LNCAP (cell line): ENCODE results near the gene KCND3.

ENCODE experiments used
- TF ChIP-seq, protein P1 (sequence below): fragments of 450-650 bp; IDR thresholded peaks from 2 replicates; pipeline ENCODE4 v1.5.1; 2017; ENCODE audit warnings: mild to moderate bottlenecking

Gene KCND3

DNA sequence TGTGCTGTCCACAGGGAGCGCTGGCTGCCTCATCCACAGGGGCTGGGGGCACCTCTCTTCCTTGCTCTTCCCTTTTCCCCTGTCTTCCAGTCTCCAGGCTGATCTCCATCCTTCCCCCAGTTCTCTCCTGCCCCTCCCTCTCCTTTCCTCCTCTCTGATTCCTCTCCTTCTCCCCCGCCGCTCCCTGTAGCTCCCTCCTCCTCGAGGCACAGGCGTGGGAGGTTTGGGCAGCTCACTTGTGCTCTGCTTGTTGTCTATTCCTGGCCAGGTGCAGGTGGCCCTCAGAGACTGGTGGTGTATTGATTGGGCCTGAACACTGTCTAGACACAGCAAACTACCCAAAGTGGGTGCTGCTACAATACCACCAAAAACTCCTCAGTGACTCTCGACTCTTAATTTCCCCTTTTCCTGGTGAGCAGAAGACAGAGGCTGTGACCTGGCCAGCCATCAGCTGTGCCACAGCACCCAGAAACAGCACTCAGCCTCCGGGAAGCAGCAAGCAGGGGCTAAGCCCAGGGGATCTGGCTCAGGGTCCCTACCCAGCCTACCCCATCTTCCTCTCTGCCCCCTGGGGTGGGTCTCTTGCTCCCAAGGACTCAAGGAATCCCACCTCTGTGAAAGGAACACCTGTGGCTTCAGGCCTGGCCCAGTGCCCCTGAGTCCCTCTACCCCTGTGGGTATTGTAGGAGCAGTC lies 140.5 kb downstream of the KCND3 start:
- TF ChIP-seq, protein P1, sequence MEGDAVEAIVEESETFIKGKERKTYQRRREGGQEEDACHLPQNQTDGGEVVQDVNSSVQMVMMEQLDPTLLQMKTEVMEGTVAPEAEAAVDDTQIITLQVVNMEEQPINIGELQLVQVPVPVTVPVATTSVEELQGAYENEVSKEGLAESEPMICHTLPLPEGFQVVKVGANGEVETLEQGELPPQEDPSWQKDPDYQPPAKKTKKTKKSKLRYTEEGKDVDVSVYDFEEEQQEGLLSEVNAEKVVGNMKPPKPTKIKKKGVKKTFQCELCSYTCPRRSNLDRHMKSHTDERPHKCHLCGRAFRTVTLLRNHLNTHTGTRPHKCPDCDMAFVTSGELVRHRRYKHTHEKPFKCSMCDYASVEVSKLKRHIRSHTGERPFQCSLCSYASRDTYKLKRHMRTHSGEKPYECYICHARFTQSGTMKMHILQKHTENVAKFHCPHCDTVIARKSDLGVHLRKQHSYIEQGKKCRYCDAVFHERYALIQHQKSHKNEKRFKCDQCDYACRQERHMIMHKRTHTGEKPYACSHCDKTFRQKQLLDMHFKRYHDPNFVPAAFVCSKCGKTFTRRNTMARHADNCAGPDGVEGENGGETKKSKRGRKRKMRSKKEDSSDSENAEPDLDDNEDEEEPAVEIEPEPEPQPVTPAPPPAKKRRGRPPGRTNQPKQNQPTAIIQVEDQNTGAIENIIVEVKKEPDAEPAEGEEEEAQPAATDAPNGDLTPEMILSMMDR: no peak

DNA sequence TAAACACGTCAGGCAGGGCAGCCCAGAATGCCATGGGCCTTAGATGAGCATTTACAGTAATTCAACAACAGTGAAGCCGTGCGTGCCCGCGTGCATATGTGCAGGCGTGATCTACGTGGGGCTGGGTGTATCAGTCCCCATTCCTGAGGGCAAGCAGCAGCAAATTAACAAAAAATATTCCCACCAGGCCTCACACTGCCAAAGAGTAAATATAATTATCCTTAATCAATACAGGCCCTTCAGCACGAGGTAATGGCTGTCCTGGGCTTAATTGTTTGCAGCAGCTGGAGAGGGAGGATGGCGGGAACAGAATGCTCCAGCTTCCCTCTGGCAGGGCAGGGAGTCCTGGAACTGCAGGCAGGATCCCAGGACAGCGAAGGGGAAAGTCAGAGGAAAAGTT lies 142.0 kb downstream of the KCND3 start:
- TF ChIP-seq, protein P1: no peak

DNA sequence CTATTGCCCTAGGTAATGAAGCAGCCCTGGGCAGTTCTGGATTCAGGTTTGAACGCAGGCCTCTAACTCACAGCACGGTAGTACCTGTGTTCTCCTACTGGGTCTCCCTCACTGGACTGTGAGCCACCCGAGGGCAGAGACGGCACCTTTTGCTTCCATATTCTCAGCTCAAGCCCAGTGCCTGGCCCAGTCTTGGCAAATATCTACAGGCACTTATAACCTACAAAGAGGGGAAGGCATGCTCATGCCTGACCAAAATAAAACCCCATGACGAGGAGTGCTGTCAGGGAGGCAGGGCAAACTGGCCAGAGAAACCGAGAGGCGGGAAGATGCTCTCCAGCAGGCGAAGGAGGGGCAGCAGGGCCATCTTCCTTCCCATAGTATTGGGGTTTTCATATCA lies 142.6 kb downstream of the KCND3 start:
- TF ChIP-seq, protein P1: no peak

DNA sequence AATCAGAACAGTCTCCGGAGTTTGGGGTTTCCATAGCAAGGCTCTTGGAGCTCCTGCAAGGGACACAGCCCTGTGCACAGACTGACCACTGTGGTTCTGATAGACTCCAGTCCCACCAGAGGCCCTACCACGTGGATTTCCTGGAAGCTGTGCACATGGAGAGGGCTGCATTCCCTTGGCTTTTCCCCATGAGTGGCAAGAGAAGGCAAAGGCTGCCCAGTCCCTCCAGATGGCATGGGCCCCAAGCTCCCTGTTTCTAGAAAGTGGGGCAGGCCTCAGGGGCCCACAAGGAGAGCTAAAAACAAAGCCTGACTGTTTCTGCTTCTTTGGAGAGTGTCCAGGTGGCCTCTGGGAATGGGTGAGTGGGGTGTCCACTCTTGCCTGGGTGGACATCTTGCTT lies 146.3 kb downstream of the KCND3 start:
- TF ChIP-seq, protein P1: no peak

DNA sequence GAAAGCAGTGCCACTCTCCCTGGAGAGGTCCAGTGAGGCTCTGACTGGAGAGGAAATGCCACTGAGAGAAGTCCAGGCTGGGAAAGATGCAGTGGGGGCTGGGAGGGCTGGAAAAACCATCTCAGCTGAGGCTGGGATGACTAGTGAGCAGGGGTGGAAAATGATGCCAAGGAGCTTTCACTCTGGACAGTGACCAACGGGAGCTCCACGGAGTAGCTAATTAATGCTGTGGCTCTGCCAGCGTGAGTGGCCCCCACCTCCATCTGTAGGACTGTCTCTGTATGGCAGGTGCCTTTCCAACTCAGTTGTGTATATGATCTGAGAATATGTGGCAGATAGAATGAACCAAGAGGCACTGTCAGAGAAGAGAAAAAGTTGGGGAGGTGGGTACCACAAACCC lies 147.1 kb downstream of the KCND3 start:
- TF ChIP-seq, protein P1: no peak

DNA sequence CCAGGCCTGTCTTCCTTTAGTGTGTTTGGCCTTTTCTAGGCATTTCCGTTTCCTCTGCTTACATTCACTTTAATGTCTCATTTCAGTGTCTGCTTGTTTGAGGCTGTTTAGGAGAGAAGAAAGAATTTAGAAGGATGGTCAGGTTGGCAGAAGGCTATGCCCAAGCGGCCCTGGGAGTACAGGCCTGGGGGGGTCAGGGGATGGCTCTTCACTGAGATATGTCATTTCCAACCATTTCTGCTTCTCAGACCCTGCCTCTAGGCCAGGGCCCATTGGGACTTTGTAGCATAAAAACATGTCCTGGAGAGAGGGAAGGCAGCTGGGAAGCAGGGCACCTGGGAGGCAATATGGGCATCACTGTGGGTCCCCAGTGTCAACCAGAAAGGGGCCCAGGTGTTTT lies 147.7 kb downstream of the KCND3 start:
- TF ChIP-seq, protein P1: no peak

DNA sequence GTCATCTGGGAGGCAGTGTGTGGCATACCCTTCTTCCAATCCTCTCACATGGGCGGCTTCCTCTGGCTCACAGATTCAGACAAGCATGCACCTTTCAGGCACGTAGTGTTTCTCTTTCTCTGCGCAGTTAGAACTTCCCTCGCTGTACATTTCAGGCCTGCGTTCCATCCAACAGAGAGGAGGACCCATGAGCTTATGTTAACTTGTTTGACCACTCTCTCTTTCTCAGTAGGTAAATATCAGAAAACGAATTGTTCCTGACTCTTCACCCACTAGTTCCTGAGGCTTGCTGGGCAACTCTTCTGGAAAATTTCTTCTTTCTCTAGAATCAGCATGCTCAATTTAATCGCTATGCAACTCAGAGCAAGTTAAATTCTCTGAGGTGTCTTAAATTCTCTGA lies 148.3 kb downstream of the KCND3 start:
- TF ChIP-seq, protein P1: no peak

DNA sequence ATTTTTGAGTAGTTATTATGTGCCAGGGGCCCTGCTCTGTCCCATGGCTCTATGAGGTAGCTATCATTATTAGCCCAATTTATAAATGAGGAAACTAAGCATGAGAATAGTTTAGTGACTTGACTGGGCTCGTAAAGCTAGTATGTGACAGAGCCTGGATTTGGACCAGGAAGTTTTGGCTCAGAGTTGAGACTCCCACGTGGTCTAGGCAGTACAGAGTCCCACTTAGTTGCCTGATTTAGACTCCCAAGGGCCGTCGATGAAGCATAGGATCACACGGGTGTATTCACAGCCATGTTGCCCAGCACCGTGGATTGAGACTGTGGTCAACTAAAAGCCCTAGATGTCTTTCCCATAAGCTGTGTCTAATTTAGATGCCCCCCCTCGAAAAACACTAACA lies 152.1 kb downstream of the KCND3 start:
- TF ChIP-seq, protein P1: no peak
